Upper lobe of left lung (tissue), 4 donors: ENCODE results near the gene ABHD16B.
"Not testable (repeated sequence)": the region's sequence is repeated elsewhere in the genome, so short reads cannot be mapped to it uniquely, and the experiment has no call there.

Experiments used
- CTCF ChIP-seq, 6 experiments: fragments of 450-650 bp in 4 of 6; fragments of 200-600 bp in 2 of 6; sonication (generic) in 2 of 6; IDR thresholded peaks; one replicate each; pipeline ENCODE4 v1.5.1; 2016 to 2019; ENCODE audit warnings: antibody characterized with exemption in 6 of 6
- POLR2A ChIP-seq, 4 donors: fragments of 450-650 bp; IDR thresholded peaks; one replicate each; pipeline ENCODE4 v1.5.1; 2016 to 2017; ENCODE audit warnings: antibody characterized with exemption in 4 of 4, mild to moderate bottlenecking in 2 of 4
- POLR2AphosphoS5 ChIP-seq, 2 donors: sonication (generic); formaldehyde crosslinking; IDR thresholded peaks; one replicate each; pipeline ENCODE4 v1.5.1; 2017; ENCODE audit warnings: antibody characterized with exemption in 2 of 2

GRCh38 chr20:63880901-63881300, 19.6 kb downstream of the ABHD16B start:
- not testable (repeated sequence) for TF ChIP-seq CTCF, POLR2A, POLR2AphosphoS5 (IDR thresholded peaks at IDR 0.05)
